Heart left ventricle (tissue), 13 donors: Measurements from ENCODE around the gene WWOX.

ENCODE experiments used
- POLR2A ChIP-seq, 2 donors: fragments of 450-650 bp; IDR thresholded peaks; one replicate each; pipeline ENCODE4 v1.6.1; 2017; ENCODE audit warnings: antibody characterized with exemption in 2 of 2, mild to moderate bottlenecking in 2 of 2, moderate library complexity in 2 of 2
- TF ChIP-seq, protein P1 (sequence below), 12 donors: fragments of 200-600 bp; sonication (generic) in 4 of 12; IDR thresholded peaks; one replicate each; pipeline versions ENCODE4 v1.5.0 to v1.8.0; 2018 to 2022; ENCODE audit warnings: antibody characterized with exemption in 12 of 12, mild to moderate bottlenecking in 5 of 12
- donor health status: ischemic (EF 13 %, LVEDD 7.1; RV severe dilation, severe dysfunction).
- donor health status: DM: no; HTN: yes; CAD: no.
- donor health status: DM: no; HTN: no; CAD: no.
- donor health status: ischemic (EF 25% LVEDD 6.9; RV normal size, moderate dysfunction).
- donor health status: ischemic (EF 25% LVEDD 5.7; RV mildly dilated, moderate dysfunction).
- donor health status: ischemic (EF 35%, LVEDD 5.7; RV mildly dilated, moderate dysfunction).
- donor health status: nonischemic (EF 11% LVEDD 7.7; RV severe dilation, severe dysfunction).
- donor health status: DM: yes; HTN: yes; CAD: no.
- donor health status: PGD.
- donor health status: ischemic (EF 29% LVEDD 5.4; RV normal size, mild dysfunction).
- donor health status: nonischemic (EF 23%, LVEDD 6.1; RV moderate dilation, normal function).

DNA sequence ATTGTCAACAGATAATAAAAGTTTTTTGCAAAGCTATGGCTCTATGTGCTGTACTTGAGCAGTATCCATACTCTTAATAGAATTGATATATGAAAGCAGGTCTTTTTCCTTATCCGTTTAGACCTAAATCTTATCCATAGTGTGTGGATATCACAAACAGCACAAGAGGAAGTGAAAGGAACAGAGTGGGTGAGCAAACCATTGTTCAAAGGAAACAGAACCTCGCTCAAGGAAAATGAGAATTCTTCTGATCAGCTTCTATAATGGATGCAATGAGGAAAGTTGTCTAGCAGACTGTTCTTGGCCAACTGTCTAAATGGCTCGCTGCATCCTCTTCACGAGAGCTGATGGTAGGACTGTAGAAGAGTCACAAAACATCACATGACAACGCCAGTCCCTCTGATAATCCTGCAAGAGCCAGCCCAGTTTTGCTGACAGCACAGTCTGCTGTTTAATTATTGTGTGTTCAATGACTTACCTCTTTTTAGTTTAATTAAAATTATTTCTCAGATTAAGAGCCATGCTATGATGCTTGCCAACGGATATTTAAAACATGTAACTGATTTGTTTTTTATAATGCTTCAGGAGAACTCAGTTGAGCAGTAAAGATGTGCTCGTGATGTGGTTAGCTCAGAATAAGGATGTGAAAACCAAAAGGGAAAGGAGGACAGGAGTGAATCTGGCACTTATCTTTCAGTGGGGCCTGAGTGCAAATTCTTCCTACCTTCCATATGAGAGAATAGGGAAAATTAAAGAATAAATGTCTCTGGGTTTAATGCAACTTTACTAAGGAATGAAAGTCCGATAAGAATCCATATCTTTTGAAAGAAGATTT is 38.5 kb downstream of the WWOX start:
- TF ChIP-seq, protein P1, sequence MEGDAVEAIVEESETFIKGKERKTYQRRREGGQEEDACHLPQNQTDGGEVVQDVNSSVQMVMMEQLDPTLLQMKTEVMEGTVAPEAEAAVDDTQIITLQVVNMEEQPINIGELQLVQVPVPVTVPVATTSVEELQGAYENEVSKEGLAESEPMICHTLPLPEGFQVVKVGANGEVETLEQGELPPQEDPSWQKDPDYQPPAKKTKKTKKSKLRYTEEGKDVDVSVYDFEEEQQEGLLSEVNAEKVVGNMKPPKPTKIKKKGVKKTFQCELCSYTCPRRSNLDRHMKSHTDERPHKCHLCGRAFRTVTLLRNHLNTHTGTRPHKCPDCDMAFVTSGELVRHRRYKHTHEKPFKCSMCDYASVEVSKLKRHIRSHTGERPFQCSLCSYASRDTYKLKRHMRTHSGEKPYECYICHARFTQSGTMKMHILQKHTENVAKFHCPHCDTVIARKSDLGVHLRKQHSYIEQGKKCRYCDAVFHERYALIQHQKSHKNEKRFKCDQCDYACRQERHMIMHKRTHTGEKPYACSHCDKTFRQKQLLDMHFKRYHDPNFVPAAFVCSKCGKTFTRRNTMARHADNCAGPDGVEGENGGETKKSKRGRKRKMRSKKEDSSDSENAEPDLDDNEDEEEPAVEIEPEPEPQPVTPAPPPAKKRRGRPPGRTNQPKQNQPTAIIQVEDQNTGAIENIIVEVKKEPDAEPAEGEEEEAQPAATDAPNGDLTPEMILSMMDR (IDR thresholded peaks at IDR 0.05), result no peak
- no peak for TF ChIP-seq POLR2A (IDR thresholded peaks at IDR 0.05)
